SK-N-SH treated with all-trans-retinoic acid at 6 μM for 48 hours (cell line): ENCODE results near the gene SPP2.

Experiments
- PPARA ChIP-seq: fragments of 250-450 bp; sonication (Bioruptor Pico); IDR thresholded peaks from 2 replicates; pipeline ENCODE4 v1.5.0; 2020; ENCODE audit warnings: mild to moderate bottlenecking, borderline replicate concordance
- RARB ChIP-seq: fragments of 250-450 bp; sonication (Bioruptor Pico); IDR thresholded peaks from 2 replicates; pipeline ENCODE4 v1.8.0; 2021; ENCODE audit warnings: mild to moderate bottlenecking, moderate library complexity
- SNAI2 ChIP-seq: fragments of 250-450 bp; sonication (Bioruptor Pico); IDR thresholded peaks from 2 replicates; pipeline ENCODE4 v1.5.0; 2020; ENCODE audit warnings: mild to moderate bottlenecking, moderate library complexity
- ZC3H10 ChIP-seq: fragments of 250-450 bp; sonication (Bioruptor Pico); IDR thresholded peaks from 2 replicates; pipeline ENCODE4 v1.5.1; 2021; ENCODE audit warnings: mild to moderate bottlenecking, moderate library complexity

DNA sequence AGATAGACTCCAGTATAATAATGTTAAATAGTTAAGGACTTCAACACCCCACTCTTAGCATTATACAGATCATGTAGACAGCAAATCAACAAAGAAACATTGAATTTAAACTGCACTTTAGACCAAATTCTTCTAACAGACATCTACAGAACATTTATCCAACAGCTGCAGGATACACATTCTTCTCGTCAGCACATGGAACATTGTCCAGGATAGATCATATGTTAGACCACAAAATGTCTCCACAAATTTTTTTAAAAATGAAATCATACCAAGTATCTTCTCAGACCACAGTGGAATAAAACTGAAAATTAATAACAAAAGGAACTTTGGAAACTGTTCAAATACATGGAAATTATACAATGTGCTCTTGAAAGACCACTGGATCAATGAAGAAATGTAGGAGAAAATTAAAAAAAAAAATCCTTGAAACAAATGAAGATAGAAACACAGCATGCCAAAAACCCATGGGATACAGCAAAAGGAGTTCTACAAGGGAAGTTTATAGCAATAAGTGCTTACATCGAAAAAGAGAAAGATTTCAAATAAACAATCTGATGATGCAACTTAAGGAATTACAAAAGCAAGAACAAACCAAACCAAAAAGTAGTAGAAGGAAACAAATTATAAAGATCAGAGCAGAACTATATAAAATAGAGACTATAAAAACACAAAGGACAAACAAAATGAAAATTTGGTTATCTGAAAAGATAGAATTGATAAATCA is 12.3 kb upstream of the SPP2 start:
- TF ChIP-seq RARB (CRISPR knock-in tag) (no peak), PPARA (CRISPR knock-in tag) (no peak), ZC3H10 (no peak), SNAI2 (no peak)
